ENCODE data around the gene TSPAN31. TPM values are rescaled to one million over a fixed set of nuclear protein-coding genes. Genes with fewer than 3 reads are reported as not detected.
A peak's percentile ranks its signal among the peaks of the same experiment; 100 is the strongest.

The TSPAN31 gene
- total RNA-seq, 4 donors from 2014 or later = 47.0 to 75.8 (median 53.2) TPM

DNA sequence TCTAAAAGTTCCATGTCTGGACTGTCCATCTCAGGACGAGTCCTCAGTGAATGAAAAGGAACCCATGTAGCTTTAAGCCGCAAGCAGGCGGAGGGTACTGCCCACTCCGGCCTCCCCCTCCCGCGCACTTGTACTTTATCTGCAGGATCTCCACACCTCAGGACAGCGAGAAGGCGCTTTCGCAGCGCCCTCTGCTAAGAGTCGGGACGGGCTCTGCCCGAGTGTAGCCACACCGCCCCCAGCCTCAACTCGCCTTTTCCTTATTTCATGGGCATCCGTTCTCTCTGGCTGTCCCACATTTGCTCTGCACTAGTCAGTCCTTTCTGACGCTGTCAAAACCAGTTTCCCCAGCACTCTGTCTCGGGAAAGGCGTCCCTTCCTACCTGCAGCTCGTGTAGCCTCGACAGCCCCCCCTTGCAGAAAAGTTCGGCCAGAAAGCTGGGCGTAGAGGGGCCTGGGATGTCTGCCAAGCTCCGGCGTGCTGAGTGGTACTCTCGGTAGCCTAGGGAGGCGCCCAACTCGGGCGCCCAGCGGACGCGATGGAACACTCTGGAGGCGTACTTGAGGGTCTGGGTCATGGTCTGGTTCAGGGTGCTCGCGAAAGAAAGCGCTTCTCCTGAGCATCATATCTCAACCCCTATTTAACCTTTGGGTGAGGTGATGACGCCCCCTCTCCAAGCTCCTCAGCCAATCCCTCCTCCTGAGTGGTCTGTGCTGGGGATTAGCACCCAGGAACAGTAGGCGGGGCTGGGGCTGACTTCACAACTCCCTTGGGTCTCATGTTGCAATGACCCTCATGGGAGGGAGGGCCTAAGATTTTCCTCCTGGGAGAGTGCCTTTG, 21.8 kb downstream of the TSPAN31 start, which contains the start of gene CYP27B1:
TSS of gene CYP27B1 (minus strand) at position 615 of the 841 bp plus-strand sequence. CDS start at position 578, 37 bp downstream.
- peaks cover 0 to 24% of the 10 kb centered on the region in 2 donors for H3K36me3 ChIP-seq
- H3K4me1 ChIP-seq = peaks cover 0 to 41% (median 31%) of the 10 kb centered on the region in 3 donors
- peak within 1 kb of the TSS in 1 of 2 donors; percentile 42 for H3K4me3 ChIP-seq
- WGBS, 2 donors (ENCODE audit: low coverage in 1 of 2) = 0% methylated on average over 19 of the region's 38 CpGs; no CpG with 5 or more reads in 1 of the 2 donors
- TF ChIP-seq EP300 (IDR thresholded peaks at IDR 0.05) (no peak), POLR2AphosphoS5 (IDR thresholded peaks at IDR 0.05) (no peak), POLR2A (IDR thresholded peaks at IDR 0.05) (no peak)
- TF ChIP-seq, protein P1, sequence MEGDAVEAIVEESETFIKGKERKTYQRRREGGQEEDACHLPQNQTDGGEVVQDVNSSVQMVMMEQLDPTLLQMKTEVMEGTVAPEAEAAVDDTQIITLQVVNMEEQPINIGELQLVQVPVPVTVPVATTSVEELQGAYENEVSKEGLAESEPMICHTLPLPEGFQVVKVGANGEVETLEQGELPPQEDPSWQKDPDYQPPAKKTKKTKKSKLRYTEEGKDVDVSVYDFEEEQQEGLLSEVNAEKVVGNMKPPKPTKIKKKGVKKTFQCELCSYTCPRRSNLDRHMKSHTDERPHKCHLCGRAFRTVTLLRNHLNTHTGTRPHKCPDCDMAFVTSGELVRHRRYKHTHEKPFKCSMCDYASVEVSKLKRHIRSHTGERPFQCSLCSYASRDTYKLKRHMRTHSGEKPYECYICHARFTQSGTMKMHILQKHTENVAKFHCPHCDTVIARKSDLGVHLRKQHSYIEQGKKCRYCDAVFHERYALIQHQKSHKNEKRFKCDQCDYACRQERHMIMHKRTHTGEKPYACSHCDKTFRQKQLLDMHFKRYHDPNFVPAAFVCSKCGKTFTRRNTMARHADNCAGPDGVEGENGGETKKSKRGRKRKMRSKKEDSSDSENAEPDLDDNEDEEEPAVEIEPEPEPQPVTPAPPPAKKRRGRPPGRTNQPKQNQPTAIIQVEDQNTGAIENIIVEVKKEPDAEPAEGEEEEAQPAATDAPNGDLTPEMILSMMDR (IDR thresholded peaks at IDR 0.05) = no peak
- no peak within 1 kb of the TSS for H3K27ac ChIP-seq
- ATAC-seq = no peak
- no peaks in the 10 kb centered on the region for H3K9me3 ChIP-seq
- peaks cover 55% of the 10 kb centered on the region for H3K27me3 ChIP-seq

DNA sequence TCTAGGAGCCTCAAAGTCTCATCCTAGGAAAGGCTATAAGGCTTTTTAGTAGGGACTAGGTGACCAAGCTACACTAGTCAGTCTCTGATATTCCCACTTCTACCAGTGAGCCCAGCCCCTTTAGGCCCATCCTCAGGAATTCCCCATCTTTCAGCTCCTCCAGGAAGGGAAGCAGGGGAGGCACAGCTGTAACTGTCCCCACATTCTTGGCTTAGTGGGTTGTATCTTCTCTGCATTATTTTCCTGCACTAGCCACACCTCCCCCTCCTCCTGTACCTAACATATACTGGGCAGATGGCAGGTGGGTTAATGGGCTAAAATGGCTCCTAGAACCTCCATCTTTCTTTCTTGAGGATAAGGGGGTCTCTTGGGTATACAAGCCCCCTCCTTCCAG, 22.5 kb downstream of the TSPAN31 start:
- no peak overlapping the region for H3K4me3 ChIP-seq
- no peaks in the 10 kb centered on the region for H3K9me3 ChIP-seq
- H3K27ac ChIP-seq = no peak overlapping the region
- H3K4me1 ChIP-seq = peaks cover 0 to 42% (median 31%) of the 10 kb centered on the region in 3 donors
- H3K27me3 ChIP-seq = peaks cover 49% of the 10 kb centered on the region
- ATAC-seq = no peak
- peaks cover 0 to 24% of the 10 kb centered on the region in 2 donors for H3K36me3 ChIP-seq
- TF ChIP-seq, protein P1 (IDR thresholded peaks at IDR 0.05) = no peak
- TF ChIP-seq POLR2AphosphoS5 (IDR thresholded peaks at IDR 0.05) = no peak
- TF ChIP-seq EP300 (IDR thresholded peaks at IDR 0.05) = no peak
- TF ChIP-seq POLR2A (IDR thresholded peaks at IDR 0.05) = no peak

DNA sequence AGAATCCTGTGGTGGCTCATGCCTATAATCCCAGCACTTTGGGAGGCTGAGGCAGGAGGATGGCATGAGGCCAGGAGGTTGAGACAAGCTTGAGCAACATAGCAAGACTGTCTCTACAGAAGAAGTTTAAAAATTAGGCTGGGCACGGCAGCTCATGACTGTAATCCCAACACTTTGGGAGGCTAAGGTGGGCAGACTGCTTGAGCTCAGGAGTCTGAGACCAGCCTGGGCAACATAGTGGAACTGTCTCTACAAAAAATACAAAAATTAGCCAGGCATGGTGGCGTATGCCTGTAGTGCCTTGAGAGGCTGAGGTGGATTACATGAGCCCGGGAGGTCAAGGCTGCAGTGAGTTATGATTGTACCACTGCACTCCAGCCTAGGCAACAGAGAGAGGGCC, 23.0 kb downstream of the TSPAN31 start:
- H3K4me1 ChIP-seq = peaks cover 0 to 45% (median 31%) of the 10 kb centered on the region in 3 donors
- 80% methylated on average over 2 of the region's 3 CpGs; no CpG with 5 or more reads in 1 of the 2 donors for WGBS, 2 donors (ENCODE audit: low coverage in 1 of 2)
- H3K4me3 ChIP-seq = no peak overlapping the region

DNA sequence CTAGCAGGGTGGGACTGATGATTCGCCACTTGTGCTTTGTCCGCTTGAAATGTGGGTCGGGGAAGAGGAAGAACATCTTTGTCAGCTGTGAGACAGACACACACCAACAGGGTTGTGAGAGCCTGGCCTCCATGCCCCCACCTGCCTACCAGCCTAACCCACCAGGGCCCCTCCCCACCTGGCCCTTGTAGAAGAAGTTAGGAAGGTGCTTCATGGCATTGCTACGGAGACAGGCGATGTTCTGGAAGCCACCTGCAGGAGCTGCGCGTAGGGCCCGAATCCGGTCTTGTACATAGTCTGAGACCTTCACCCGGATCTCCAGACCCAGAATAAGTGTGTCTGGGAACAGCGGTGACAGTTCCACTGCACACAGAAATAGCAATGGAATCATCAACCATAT, 24.8 kb downstream of the TSPAN31 start:
- Histone ChIP-seq H3K4me3 (no peak overlapping the region), H3K27me3 (peaks cover 26% of the 10 kb centered on the region), H3K27ac (no peak overlapping the region), H3K9me3 (no peaks in the 10 kb centered on the region), H3K36me3 (peaks cover 0 to 28% of the 10 kb centered on the region in 2 donors), H3K4me1 (peaks cover 0 to 55% (median 33%) of the 10 kb centered on the region in 3 donors)
- no peak for ATAC-seq
- TF ChIP-seq, protein P1 (IDR thresholded peaks at IDR 0.05) = no peak
- TF ChIP-seq POLR2AphosphoS5 (IDR thresholded peaks at IDR 0.05) = no peak
- TF ChIP-seq POLR2A (IDR thresholded peaks at IDR 0.05) = no peak
- TF ChIP-seq EP300 (IDR thresholded peaks at IDR 0.05) = no peak
- 89% methylated on average over 8 to 9 of the region's 11 CpGs for WGBS, 2 donors (ENCODE audit: low coverage in 1 of 2)

More for the DNA sequence above, 23.0 kb downstream of the TSPAN31 start:
- ATAC-seq = no peak
- H3K27ac ChIP-seq = no peak overlapping the region
- H3K36me3 ChIP-seq = peaks cover 0 to 24% of the 10 kb centered on the region in 2 donors
- no peaks in the 10 kb centered on the region for H3K9me3 ChIP-seq
- TF ChIP-seq POLR2A (IDR thresholded peaks at IDR 0.05) (no peak), POLR2AphosphoS5 (IDR thresholded peaks at IDR 0.05) (no peak), EP300 (IDR thresholded peaks at IDR 0.05) (no peak)
- TF ChIP-seq, protein P1 (IDR thresholded peaks at IDR 0.05) = no peak
- H3K27me3 ChIP-seq = peaks cover 43% of the 10 kb centered on the region

Measured in gastroesophageal sphincter (tissue), 4 donors.